Psoas muscle (tissue), 8 donors: ENCODE measurements around the gene CLTA. TPM values are rescaled to one million over a fixed set of nuclear protein-coding genes. Genes with fewer than 3 reads are reported as not detected.

ENCODE experiments used
- ATAC-seq, 4 donors: fragments of 200-7000 bp; cut with Tn5 transposase; one replicate each; pipeline ENCODE4 v1.9.1; 2020; ENCODE audit warnings: moderate library complexity in 3 of 4, mild to moderate bottlenecking in 2 of 4
- DNase-seq, 2 donors: peaks; one replicate each; pipeline ENCODE4 v3.0.0-alpha.2; 2020
- H3K27ac ChIP-seq: fragments of 200-600 bp; one replicate; pipeline ENCODE4 v1.8.0; 2022
- H3K27me3 ChIP-seq, 3 donors: fragments of 200-600 bp in 1 of 3; one replicate each; pipeline versions ENCODE4 v1.6.1 to v1.8.0; 2013 to 2022; ENCODE audit warnings: low read length in 2 of 3, mild to moderate bottlenecking in 2 of 3, moderate library complexity in 1 of 3; ENCODE audit not compliant: insufficient read depth in 3 of 3
- H3K36me3 ChIP-seq, 2 donors: fragments of 200-600 bp in 1 of 2; one replicate each; pipeline versions ENCODE4 v1.6.1 to v1.8.0; 2013 to 2022; ENCODE audit warnings: low read depth in 1 of 2, mild to moderate bottlenecking in 1 of 2, moderate library complexity in 1 of 2; ENCODE audit not compliant: insufficient read depth in 1 of 2
- H3K4me1 ChIP-seq: fragments of 200-600 bp; one replicate; pipeline ENCODE4 v1.8.0; 2022
- H3K4me3 ChIP-seq: fragments of 200-600 bp; one replicate; pipeline ENCODE4 v1.8.0; 2022; ENCODE audit warnings: mild to moderate bottlenecking
- H3K9me3 ChIP-seq: fragments of 200-600 bp; one replicate; pipeline ENCODE4 v1.8.0; 2022
- WGBS, 3 donors: extraction: QIAGEN DNeasy Blood & Tissue Kit; methylation state at CpG; one replicate each; pipeline versions ENCODE4 v1.1.6 to v1.1.7; 2013; 5-methylcytosine and 5-hydroxymethylcytosine counted together
- intact Hi-C, 2 donors: fragments of 100-400 bp; cut with DNase I; formaldehyde crosslinking; loops; one replicate each; pipeline versions ENCODE4 v1.11.0 to v1.14.2; 2022
- polyA plus RNA-seq, 3 donors: library from polyadenylated mRNA; stranded (reverse); fragments of 200-250 nt; gene quantifications; one replicate each; pipeline ENCODE4 v1.2.3, GENCODE V29; 2013
- total RNA-seq, 4 donors: library from RNA; stranded (reverse); fragmentation: NEBNext Ultra II Directional in 2 of 4; extraction: Animal tissue kit (Norgen Biotek cat#: 25700) in 2 of 4; gene quantifications; one replicate each; pipeline versions ENCODE4 v1.2.1 to v1.2.4, GENCODE V29; 2021 to 2023
- TF ChIP-seq, protein P1 (sequence below): fragments of 200-600 bp; IDR thresholded peaks from one replicate; pipeline ENCODE4 v1.8.0; 2022; ENCODE audit warnings: antibody characterized with exemption
- donor health status: healthy with polysubstance abuse.
- donor health status: DM: no; HTN: no; CAD: no; lungs with moderate emphysema.
- donor health status: Bipolar disorder and iron deficiency.
- donor health status: healthy.
- donor health status: DM: yes; HTN: yes; CAD: no.
- donor health status: DM: no; HTN: no; CAD: no.
- donor health status: DM: no; HTN: no; CAD: no.
- donor health status: DM: yes; HTN: yes; CAD: no.

Gene CLTA
- total and polyA plus RNA-seq, 7 donors: 52.1 to 125 (median 58.3) TPM

- Histone ChIP-seq H3K27ac (peak within 1 kb of the TSS; percentile 95), H3K4me3 (peak within 1 kb of the TSS; percentile 87), H3K9me3 (no peaks in the 10 kb centered on the region), H3K4me1 (peaks cover 12% of the 10 kb centered on the region), H3K36me3 (peaks cover 0 to 3% of the 10 kb centered on the region in 2 donors), H3K27me3 (no peaks in the 10 kb centered on the region)
- 1 to 2% (median 2%) methylated on average over 41 to 73 of the region's 73 CpGs for WGBS, 3 donors
- intact Hi-C loops: loop anchor here in 1 of 2 donors (5.0 kb wide), 2 partner anchors 66 to 121 kb away; partner anchors contain the start of genes CLTA and GLIPR2
- DNase-seq (peak; percentile 99), ATAC-seq (peak; percentile 98 to 99 (median 98))
- TF ChIP-seq, protein P1, sequence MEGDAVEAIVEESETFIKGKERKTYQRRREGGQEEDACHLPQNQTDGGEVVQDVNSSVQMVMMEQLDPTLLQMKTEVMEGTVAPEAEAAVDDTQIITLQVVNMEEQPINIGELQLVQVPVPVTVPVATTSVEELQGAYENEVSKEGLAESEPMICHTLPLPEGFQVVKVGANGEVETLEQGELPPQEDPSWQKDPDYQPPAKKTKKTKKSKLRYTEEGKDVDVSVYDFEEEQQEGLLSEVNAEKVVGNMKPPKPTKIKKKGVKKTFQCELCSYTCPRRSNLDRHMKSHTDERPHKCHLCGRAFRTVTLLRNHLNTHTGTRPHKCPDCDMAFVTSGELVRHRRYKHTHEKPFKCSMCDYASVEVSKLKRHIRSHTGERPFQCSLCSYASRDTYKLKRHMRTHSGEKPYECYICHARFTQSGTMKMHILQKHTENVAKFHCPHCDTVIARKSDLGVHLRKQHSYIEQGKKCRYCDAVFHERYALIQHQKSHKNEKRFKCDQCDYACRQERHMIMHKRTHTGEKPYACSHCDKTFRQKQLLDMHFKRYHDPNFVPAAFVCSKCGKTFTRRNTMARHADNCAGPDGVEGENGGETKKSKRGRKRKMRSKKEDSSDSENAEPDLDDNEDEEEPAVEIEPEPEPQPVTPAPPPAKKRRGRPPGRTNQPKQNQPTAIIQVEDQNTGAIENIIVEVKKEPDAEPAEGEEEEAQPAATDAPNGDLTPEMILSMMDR: no peak
These were observed 67.7 kb downstream of the CLTA start, which contains the start of gene GNE for GRCh38 chr9:36258208-36258995. GNE (minus strand) TSS chr9:36258448; CDS start chr9:36249355, 9,093 bp downstream.

- DNase-seq (no peak), ATAC-seq (no peak)
- no peaks in the 10 kb centered on the region for H3K9me3 ChIP-seq
- peak overlapping the region; percentile 87 for H3K4me3 ChIP-seq
- H3K4me1 ChIP-seq: peaks cover 12% of the 10 kb centered on the region
- peaks cover 0 to 3% of the 10 kb centered on the region in 2 donors for H3K36me3 ChIP-seq
- H3K27me3 ChIP-seq: no peaks in the 10 kb centered on the region
- intact Hi-C loops: loop anchor here in 1 of 2 donors (5.0 kb wide), 2 partner anchors 67 to 122 kb away; partner anchors contain the start of genes CLTA and GLIPR2
- peak overlapping the region; percentile 95 for H3K27ac ChIP-seq
- TF ChIP-seq, protein P1: no peak
- WGBS, 3 donors: 39 to 43% (median 42%) methylated on average over 7 of the region's 7 CpGs
These were observed 68.3 kb downstream of the CLTA start for GRCh38 chr9:36258996-36259533.

Other genes starting within 250 kb of the CLTA start
- gene OR2S2, start 232.8 kb upstream of the CLTA start, total RNA-seq: not detected
- gene OR2S2, start 232.8 kb upstream of the CLTA start, polyA plus RNA-seq: not detected
- 1 to 10 TPM; 2.0 to 8.0 (median 4.6) TPM for gene RECK, start 154.0 kb upstream of the CLTA start, total RNA-seq
- 1 to 10 TPM; 1.4 to 1.8 (median 1.5) TPM for gene RECK, start 154.0 kb upstream of the CLTA start, polyA plus RNA-seq
- gene GLIPR2, start 54.2 kb upstream of the CLTA start, total RNA-seq: 1 to 10 TPM; 3.6 to 6.5 (median 4.9) TPM
- gene GLIPR2, start 54.2 kb upstream of the CLTA start, polyA plus RNA-seq: 1 to 10 TPM; 2.5 to 3.4 (median 3.2) TPM
- gene CCIN, start 21.5 kb upstream of the CLTA start, total RNA-seq: not detected
- under 1 TPM in 2 of 3 donors, not detected in 1; 0.03 to 0.04 TPM for gene CCIN, start 21.5 kb upstream of the CLTA start, polyA plus RNA-seq
- gene GNE, start 67.5 kb downstream of the CLTA start, total RNA-seq: 10 to 100 TPM in 1 of 4 donors, 1 to 10 TPM in 3; 8.5 to 11.6 (median 9.4) TPM
- gene GNE, start 67.5 kb downstream of the CLTA start, polyA plus RNA-seq: 1 to 10 TPM; 3.0 to 9.1 (median 6.1) TPM
- 10 to 100 TPM; 16.1 to 36.9 (median 21.9) TPM for gene RNF38, start 209.3 kb downstream of the CLTA start, total RNA-seq
- gene RNF38, start 209.3 kb downstream of the CLTA start, polyA plus RNA-seq: 10 to 100 TPM in 1 of 3 donors, 1 to 10 TPM in 2; 7.6 to 18.7 (median 9.9) TPM